NB4 (cell line): ENCODE data around the gene LURAP1L.

Source experiments
- DNase-seq: peaks from one replicate; pipeline ENCODE4 v3.0.0; 2010; ENCODE audit warnings: low read depth
- H3K4me3 ChIP-seq: one replicate; pipeline ENCODE4 v1.5.1; 2011; ENCODE audit warnings: mild to moderate bottlenecking, low read depth, low read length, moderate library complexity
- MYC ChIP-seq: IDR thresholded peaks from 2 replicates; pipeline ENCODE4 v1.6.1; 2011; ENCODE audit warnings: low read depth, low read length
- POLR2A ChIP-seq: IDR thresholded peaks from 2 replicates; pipeline ENCODE4 v1.6.1; 2011; ENCODE audit warnings: mild to moderate bottlenecking; ENCODE audit not compliant: insufficient read length; ENCODE audit errors: extremely low read depth
- TF ChIP-seq, protein P1 (sequence below): IDR thresholded peaks from one replicate; pipeline ENCODE4 v1.5.1; 2012; ENCODE audit warnings: low read depth, low read length
- TF ChIP-seq, protein P2 (sequence below): IDR thresholded peaks from 2 replicates; pipeline ENCODE4 v1.6.1; 2011; ENCODE audit warnings: low read depth, low read length

Gene LURAP1L

DNA sequence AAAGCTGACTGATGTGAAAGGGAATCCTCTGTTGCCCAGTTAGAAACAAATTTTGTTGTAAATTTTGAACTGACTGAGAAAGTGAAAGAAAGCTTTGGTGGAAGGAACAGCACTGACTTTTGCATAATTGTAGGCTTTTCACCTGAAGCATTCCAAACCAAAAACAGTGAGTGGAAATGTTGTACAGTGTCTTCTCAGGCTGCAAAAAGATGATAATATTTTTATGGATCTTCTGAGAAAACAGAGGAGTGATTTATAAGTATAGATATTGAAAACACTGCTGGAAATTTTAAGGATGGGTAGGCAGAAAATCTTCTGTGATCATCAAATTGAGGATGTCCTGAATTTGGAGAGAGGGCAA lies 40.0 kb downstream of the LURAP1L start:
- DNase-seq: no peak
- no peak overlapping the region for H3K4me3 ChIP-seq
- TF ChIP-seq, protein P1, sequence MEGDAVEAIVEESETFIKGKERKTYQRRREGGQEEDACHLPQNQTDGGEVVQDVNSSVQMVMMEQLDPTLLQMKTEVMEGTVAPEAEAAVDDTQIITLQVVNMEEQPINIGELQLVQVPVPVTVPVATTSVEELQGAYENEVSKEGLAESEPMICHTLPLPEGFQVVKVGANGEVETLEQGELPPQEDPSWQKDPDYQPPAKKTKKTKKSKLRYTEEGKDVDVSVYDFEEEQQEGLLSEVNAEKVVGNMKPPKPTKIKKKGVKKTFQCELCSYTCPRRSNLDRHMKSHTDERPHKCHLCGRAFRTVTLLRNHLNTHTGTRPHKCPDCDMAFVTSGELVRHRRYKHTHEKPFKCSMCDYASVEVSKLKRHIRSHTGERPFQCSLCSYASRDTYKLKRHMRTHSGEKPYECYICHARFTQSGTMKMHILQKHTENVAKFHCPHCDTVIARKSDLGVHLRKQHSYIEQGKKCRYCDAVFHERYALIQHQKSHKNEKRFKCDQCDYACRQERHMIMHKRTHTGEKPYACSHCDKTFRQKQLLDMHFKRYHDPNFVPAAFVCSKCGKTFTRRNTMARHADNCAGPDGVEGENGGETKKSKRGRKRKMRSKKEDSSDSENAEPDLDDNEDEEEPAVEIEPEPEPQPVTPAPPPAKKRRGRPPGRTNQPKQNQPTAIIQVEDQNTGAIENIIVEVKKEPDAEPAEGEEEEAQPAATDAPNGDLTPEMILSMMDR: no peak
- TF ChIP-seq, protein P2, sequence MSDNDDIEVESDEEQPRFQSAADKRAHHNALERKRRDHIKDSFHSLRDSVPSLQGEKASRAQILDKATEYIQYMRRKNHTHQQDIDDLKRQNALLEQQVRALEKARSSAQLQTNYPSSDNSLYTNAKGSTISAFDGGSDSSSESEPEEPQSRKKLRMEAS: no peak
- TF ChIP-seq POLR2A (no peak), MYC (no peak)

DNA sequence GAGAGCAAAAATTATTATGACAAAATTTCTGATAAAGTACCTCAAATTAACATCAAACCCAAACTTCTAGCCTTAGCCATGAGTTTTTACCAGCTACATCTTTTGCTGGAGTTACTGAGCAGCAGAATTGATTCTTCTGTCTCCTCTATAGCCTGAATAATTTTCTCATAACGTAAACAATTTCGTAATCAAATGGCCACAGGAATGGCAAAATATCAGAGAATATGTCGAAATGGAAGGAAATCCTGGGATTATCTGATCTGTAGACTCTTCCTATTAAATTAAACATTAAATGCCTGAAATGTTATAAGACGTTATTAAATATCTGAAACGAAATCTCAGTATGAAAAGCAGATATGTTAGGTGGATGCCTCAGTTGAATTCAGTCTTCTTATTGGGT lies 41.1 kb downstream of the LURAP1L start:
- TF ChIP-seq, protein P2: no peak
- TF ChIP-seq MYC: no peak
- TF ChIP-seq, protein P1: no peak
- TF ChIP-seq POLR2A: no peak
- no peak overlapping the region for H3K4me3 ChIP-seq
- no peak for DNase-seq

DNA sequence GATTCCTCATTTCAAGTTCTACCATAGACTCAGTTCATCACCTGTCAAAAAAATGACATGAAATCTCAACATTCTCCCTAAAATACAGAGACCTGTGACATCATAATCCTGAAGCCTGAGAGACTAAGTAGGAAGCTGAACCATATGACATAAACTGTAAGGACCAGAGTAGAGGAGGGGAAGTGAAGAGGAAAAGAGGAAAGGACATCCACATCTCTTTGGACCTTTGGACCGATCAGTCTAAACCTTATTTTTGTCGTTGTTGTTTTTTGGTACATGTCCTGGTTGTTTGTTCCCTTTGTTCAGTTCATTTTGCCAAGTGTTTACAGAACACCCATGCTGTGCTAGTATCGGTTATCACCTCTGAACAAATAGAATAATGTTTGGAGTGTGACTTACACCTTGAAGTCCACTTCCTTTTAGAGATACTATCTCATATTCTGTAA lies 41.9 kb downstream of the LURAP1L start:
- TF ChIP-seq POLR2A: no peak
- TF ChIP-seq, protein P2: no peak
- no peak for TF ChIP-seq MYC
- TF ChIP-seq, protein P1: no peak
- H3K4me3 ChIP-seq: no peak overlapping the region
- DNase-seq: no peak

DNA sequence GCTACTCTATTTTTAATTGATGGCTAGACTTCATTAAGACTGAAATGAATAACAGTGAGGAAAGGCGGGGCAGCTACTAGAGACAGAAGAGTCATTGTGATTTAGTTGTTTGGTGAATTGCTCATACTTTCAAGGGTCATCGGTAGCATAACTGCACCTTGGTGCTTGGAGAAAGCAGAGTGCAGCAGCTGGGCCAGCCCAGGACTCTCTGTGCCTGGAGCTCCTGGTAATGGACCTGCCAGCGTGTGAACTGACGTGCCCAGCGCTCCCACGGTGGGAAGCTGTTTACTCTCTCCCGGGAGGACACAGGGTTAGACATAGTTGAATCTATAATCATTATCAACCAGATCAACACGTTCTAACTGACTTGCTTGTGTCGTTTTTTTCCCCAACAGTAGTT lies 42.9 kb downstream of the LURAP1L start:
- no peak overlapping the region for H3K4me3 ChIP-seq
- DNase-seq: no peak
- TF ChIP-seq, protein P1: no peak
- TF ChIP-seq MYC (no peak), POLR2A (no peak)
- TF ChIP-seq, protein P2: no peak

DNA sequence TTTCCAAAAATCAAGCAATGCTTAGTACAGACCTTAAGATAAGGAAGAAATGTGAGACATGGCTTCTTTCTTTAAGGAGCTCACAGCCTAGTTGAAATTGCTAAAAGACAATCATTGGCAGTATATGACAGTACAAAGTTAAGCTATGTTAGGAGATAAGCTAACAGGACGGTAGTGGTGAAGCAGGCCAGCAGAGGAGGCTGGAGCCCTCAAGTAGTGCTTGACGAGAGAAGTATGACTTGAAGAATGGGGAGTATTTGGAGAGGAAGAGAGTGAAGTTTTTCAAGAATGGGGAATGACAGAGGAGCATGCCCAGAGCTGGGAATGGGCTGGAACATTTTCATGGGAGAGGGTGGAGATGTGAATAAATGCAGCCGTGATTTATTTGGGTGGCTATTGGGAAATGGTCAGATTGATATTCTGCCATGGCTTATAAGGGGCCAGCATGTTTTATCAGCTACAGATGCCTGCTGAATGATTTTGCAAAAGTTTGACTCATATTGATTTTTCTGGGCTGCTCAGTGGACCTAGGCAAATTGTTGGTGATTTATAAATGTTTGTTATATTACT lies 43.7 kb downstream of the LURAP1L start:
- DNase-seq: no peak
- TF ChIP-seq, protein P1: no peak
- TF ChIP-seq MYC (no peak), POLR2A (no peak)
- TF ChIP-seq, protein P2: no peak
- no peak overlapping the region for H3K4me3 ChIP-seq
